CD4-positive, alpha-beta T cell treated with Interleukin-2 at 100 ng/mL for 4 hours (primary cell): Measurements from ENCODE around the gene MTX1.

Experiments
- DNase-seq: peaks from one replicate; pipeline ENCODE4 v3.0.0-alpha.2; 2020; ENCODE audit warnings: low spot score

MTX1 gene

GRCh38 chr1:155263067-155263466, 54.6 kb downstream of the MTX1 start:
- no peak for DNase-seq
